Neural progenitor cell (in vitro differentiated cells): ENCODE data around the gene LINGO4.

Experiments used
- CTCF ChIP-seq: fragments of 200-600 bp; sonication (generic); IDR thresholded peaks from 2 replicates; pipeline ENCODE4 v1.5.1; 2017; ENCODE audit warnings: antibody characterized with exemption, mild to moderate bottlenecking
- EZH2phosphoT487 ChIP-seq: fragments of 200-600 bp; sonication (generic); IDR thresholded peaks from 2 replicates; pipeline ENCODE4 v1.6.1; 2017; ENCODE audit warnings: antibody characterized with exemption

GRCh38 chr1:151853411-151853943 lies 48.3 kb upstream of the LINGO4 start, which contains the start of gene THEM5:
- TF ChIP-seq CTCF (no peak), EZH2phosphoT487 (no peak)
